Liver (tissue), 3 donors: ENCODE results near the gene LARP4.

Source experiments
- CTCF ChIP-seq: fragments of 150-350 bp; IDR thresholded peaks from 2 replicates; pipeline ENCODE4 v1.5.1; 2017; ENCODE audit warnings: improper control_type of control experiment, low read depth, low read length; ENCODE audit not compliant: missing input control
- GABPA ChIP-seq, 2 donors: IDR thresholded peaks in 1 of 2; conservative IDR thresholded peaks in 1 of 2; 2 replicates each; pipeline ENCODE4 v1.6.1; 2016; ENCODE audit warnings: antibody characterized with exemption in 2 of 2, mild to moderate bottlenecking in 1 of 2, moderate library complexity in 1 of 2
- MAX ChIP-seq: IDR thresholded peaks from 2 replicates; pipeline ENCODE4 v1.6.1; 2016; ENCODE audit warnings: antibody characterized with exemption
- REST ChIP-seq: IDR thresholded peaks from 2 replicates; pipeline ENCODE4 v1.6.1; 2016; ENCODE audit warnings: antibody characterized with exemption, mild to moderate bottlenecking
- TAF1 ChIP-seq: conservative IDR thresholded peaks from 2 replicates; pipeline ENCODE4 v1.6.1; 2016; ENCODE audit warnings: antibody characterized with exemption, mild to moderate bottlenecking
- donor health status: healthy.
- donor health status: healthy.

GRCh38 chr12:50440288-50440687, 39.6 kb downstream of the LARP4 start:
- TF ChIP-seq REST, result no peak
- TF ChIP-seq MAX, result no peak
- TF ChIP-seq CTCF, result no peak
- no peak for TF ChIP-seq GABPA (IDR thresholded peaks at IDR 0.05 in 1 of 2, conservative IDR thresholded peaks at IDR 0.05 in 1 of 2)
- TF ChIP-seq TAF1, result no peak
